PC-3 (cell line): ENCODE measurements around the gene ATP8A2.

Source experiments
- EZH2 ChIP-seq: fragments of 300-600 bp; sonication (generic); IDR thresholded peaks from one replicate; pipeline ENCODE4 v1.6.1; 2017; ENCODE audit warnings: antibody characterized with exemption, mild to moderate bottlenecking, low read length; ENCODE audit not compliant: unreplicated experiment
- EZH2phosphoT487 ChIP-seq: fragments of 300-600 bp; sonication (generic); IDR thresholded peaks from 2 replicates; pipeline ENCODE4 v1.6.1; 2018; ENCODE audit warnings: mild to moderate bottlenecking, antibody characterized with exemption, low read length, borderline replicate concordance
- TF ChIP-seq, protein P1 (sequence below): fragments of 300-600 bp; sonication (generic); conservative IDR thresholded peaks from 2 replicates; pipeline ENCODE4 v1.5.1; 2017; ENCODE audit warnings: antibody characterized with exemption, low read depth, mild to moderate bottlenecking, low read length

DNA sequence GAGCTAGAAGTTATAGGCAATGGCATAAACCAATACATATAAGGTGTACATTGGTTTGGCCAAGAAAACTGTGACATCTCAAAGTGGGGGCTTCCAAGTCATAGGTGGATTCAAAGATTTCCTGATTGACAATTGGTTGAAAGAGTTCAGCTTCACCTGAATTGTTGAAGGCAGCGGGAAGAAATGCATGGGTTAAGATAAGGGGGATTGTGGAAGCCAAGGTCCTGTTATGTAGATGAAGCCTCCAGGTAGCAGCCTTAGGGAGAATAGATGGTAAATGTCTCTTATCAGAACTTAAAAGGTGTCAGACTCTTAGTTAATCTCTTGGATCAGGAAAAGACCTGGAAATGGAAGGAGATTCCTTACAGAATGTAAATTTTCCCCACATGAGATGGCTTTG lies 26.0 kb downstream of the ATP8A2 start:
- TF ChIP-seq EZH2 (no peak), EZH2phosphoT487 (no peak)
- TF ChIP-seq, protein P1, sequence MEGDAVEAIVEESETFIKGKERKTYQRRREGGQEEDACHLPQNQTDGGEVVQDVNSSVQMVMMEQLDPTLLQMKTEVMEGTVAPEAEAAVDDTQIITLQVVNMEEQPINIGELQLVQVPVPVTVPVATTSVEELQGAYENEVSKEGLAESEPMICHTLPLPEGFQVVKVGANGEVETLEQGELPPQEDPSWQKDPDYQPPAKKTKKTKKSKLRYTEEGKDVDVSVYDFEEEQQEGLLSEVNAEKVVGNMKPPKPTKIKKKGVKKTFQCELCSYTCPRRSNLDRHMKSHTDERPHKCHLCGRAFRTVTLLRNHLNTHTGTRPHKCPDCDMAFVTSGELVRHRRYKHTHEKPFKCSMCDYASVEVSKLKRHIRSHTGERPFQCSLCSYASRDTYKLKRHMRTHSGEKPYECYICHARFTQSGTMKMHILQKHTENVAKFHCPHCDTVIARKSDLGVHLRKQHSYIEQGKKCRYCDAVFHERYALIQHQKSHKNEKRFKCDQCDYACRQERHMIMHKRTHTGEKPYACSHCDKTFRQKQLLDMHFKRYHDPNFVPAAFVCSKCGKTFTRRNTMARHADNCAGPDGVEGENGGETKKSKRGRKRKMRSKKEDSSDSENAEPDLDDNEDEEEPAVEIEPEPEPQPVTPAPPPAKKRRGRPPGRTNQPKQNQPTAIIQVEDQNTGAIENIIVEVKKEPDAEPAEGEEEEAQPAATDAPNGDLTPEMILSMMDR = no peak
